HG03520 (cell line): ENCODE results near the gene KCP.

Experiments used
- ATAC-seq: cut with Tn5 transposase; IDR thresholded peaks from one replicate; pipeline ENCODE4 v1.9.1; 2021; ENCODE audit warnings: mild to moderate bottlenecking, moderate library complexity; ENCODE audit not compliant: unreplicated experiment

The KCP gene

GRCh38 chr7:128842674-128843641, 67.6 kb downstream of the KCP start:
- ATAC-seq: no peak

GRCh38 chr7:128841921-128842673, 68.4 kb downstream of the KCP start:
- no peak for ATAC-seq

GRCh38 chr7:128841171-128841690, 69.3 kb downstream of the KCP start:
- no peak for ATAC-seq

- no peak for ATAC-seq
Measured at GRCh38 chr7:128840326-128841170, 70.0 kb downstream of the KCP start.

GRCh38 chr7:128839751-128840177, 70.7 kb downstream of the KCP start:
- no peak for ATAC-seq

GRCh38 chr7:128838981-128839731, 71.4 kb downstream of the KCP start:
- no peak for ATAC-seq

GRCh38 chr7:128838109-128838779, 72.3 kb downstream of the KCP start:
- ATAC-seq: no peak

GRCh38 chr7:128837521-128837921, 73.0 kb downstream of the KCP start:
- no peak for ATAC-seq

GRCh38 chr7:128836729-128837348, 73.7 kb downstream of the KCP start:
- ATAC-seq: no peak

- ATAC-seq: no peak
Measured at GRCh38 chr7:128835790-128836641, 74.5 kb downstream of the KCP start.

GRCh38 chr7:128835231-128835751, 75.2 kb downstream of the KCP start:
- ATAC-seq: no peak

- no peak for ATAC-seq
Measured at GRCh38 chr7:128833946-128834325, 76.6 kb downstream of the KCP start.

GRCh38 chr7:128833148-128833945, 77.2 kb downstream of the KCP start:
- ATAC-seq: no peak

- no peak for ATAC-seq
Measured at GRCh38 chr7:128832880-128833147, 77.7 kb downstream of the KCP start.

- no peak for ATAC-seq
Measured at GRCh38 chr7:128831994-128832879, 78.3 kb downstream of the KCP start.
